Measurements from ENCODE around the gene PSMB5. TPM values are rescaled to one million over a fixed set of nuclear protein-coding genes. Genes with fewer than 3 reads are reported as not detected.

Gene PSMB5
- total and polyA plus RNA-seq, 9 of the 15 experiments (the other 6 are each of a cell fraction or from before 2014, with no cell fraction given): 198 to 1,870 (median 269) TPM

Other genes with a start within 250 kb of the PSMB5 start
Only the 7 nearest of the 18 such genes appear.
- gene AJUBA, start 52.3 kb downstream of the PSMB5 start, total RNA-seq (2014; rRNA removed): 3.3 and 5.3 TPM in 2 replicates
- gene AJUBA, start 52.3 kb downstream of the PSMB5 start, total RNA-seq (2014; rRNA removed; fragmentation: Illumina TruSeq; extraction: Trizol): 3.1 and 3.2 TPM in 2 replicates
- gene AJUBA, start 52.3 kb downstream of the PSMB5 start, total RNA-seq (2015; rRNA removed; fragmentation: Illumina TruSeq; extraction: Trizol): 1.5 and 1.8 TPM in 2 replicates
- gene AJUBA, start 52.3 kb downstream of the PSMB5 start, total RNA-seq (2021): 2.9 and 4.3 TPM in 2 replicates
- gene AJUBA, start 52.3 kb downstream of the PSMB5 start, polyA plus RNA-seq (2011; rRNA removed): 4.7 and 6.4 TPM in 2 replicates
- gene AJUBA, start 52.3 kb downstream of the PSMB5 start, polyA plus RNA-seq (2014; fragmentation: Illumina TruSeq; extraction: Trizol): 2.3 and 2.8 TPM in 2 replicates
- gene AJUBA, start 52.3 kb downstream of the PSMB5 start, polyA plus RNA-seq (2014; fragmentation: Nextera tagmentation; extraction: Ambion mirVana): 1 to 10 TPM in 1 of 2 experiments, under 1 TPM in 1; 0.73 to 1.6 TPM
- 2.0 and 2.2 TPM in 2 replicates for gene AJUBA, start 52.3 kb downstream of the PSMB5 start, polyA plus RNA-seq (2014; rRNA removed)
- 17.0 and 18.7 TPM in 2 replicates for gene C14orf93, start 24.8 kb downstream of the PSMB5 start, total RNA-seq (2014; rRNA removed)
- 11.1 and 12.9 TPM in 2 replicates for gene C14orf93, start 24.8 kb downstream of the PSMB5 start, total RNA-seq (2014; rRNA removed; fragmentation: Illumina TruSeq; extraction: Trizol)
- 11.8 and 14.8 TPM in 2 replicates for gene C14orf93, start 24.8 kb downstream of the PSMB5 start, total RNA-seq (2015; rRNA removed; fragmentation: Illumina TruSeq; extraction: Trizol)
- gene C14orf93, start 24.8 kb downstream of the PSMB5 start, total RNA-seq (2021): 15.9 and 16.1 TPM in 2 replicates
- gene C14orf93, start 24.8 kb downstream of the PSMB5 start, polyA plus RNA-seq (2011; rRNA removed): 20.4 and 23.1 TPM in 2 replicates
- gene C14orf93, start 24.8 kb downstream of the PSMB5 start, polyA plus RNA-seq (2014; fragmentation: Illumina TruSeq; extraction: Trizol): 22.0 and 26.3 TPM in 2 replicates
- gene C14orf93, start 24.8 kb downstream of the PSMB5 start, polyA plus RNA-seq (2014; fragmentation: Nextera tagmentation; extraction: Ambion mirVana): 1 to 10 TPM; 2.2 to 3.0 TPM
- 22.4 and 24.3 TPM in 2 replicates for gene C14orf93, start 24.8 kb downstream of the PSMB5 start, polyA plus RNA-seq (2014; rRNA removed)
- gene PSMB11, start 7.3 kb upstream of the PSMB5 start, total RNA-seq (2014; rRNA removed): not detected in 2 replicates
- gene PSMB11, start 7.3 kb upstream of the PSMB5 start, total RNA-seq (2014; rRNA removed; fragmentation: Illumina TruSeq; extraction: Trizol): not detected in 2 replicates
- gene PSMB11, start 7.3 kb upstream of the PSMB5 start, total RNA-seq (2015; rRNA removed; fragmentation: Illumina TruSeq; extraction: Trizol): not detected in 2 replicates
- not detected in 2 replicates for gene PSMB11, start 7.3 kb upstream of the PSMB5 start, total RNA-seq (2021)
- not detected in 2 replicates for gene PSMB11, start 7.3 kb upstream of the PSMB5 start, polyA plus RNA-seq (2011; rRNA removed)
- gene PSMB11, start 7.3 kb upstream of the PSMB5 start, polyA plus RNA-seq (2014; fragmentation: Illumina TruSeq; extraction: Trizol): not detected in 2 replicates
- not detected for gene PSMB11, start 7.3 kb upstream of the PSMB5 start, polyA plus RNA-seq (2014; fragmentation: Nextera tagmentation; extraction: Ambion mirVana)
- not detected in 2 replicates for gene PSMB11, start 7.3 kb upstream of the PSMB5 start, polyA plus RNA-seq (2014; rRNA removed)
- gene CDH24, start 22.6 kb upstream of the PSMB5 start, total RNA-seq (2014; rRNA removed): 4.9 and 6.6 TPM in 2 replicates
- gene CDH24, start 22.6 kb upstream of the PSMB5 start, total RNA-seq (2014; rRNA removed; fragmentation: Illumina TruSeq; extraction: Trizol): 2.4 and 3.0 TPM in 2 replicates
- gene CDH24, start 22.6 kb upstream of the PSMB5 start, total RNA-seq (2015; rRNA removed; fragmentation: Illumina TruSeq; extraction: Trizol): 3.6 and 4.0 TPM in 2 replicates
- 11.1 and 12.8 TPM in 2 replicates for gene CDH24, start 22.6 kb upstream of the PSMB5 start, total RNA-seq (2021)
- 6.5 and 11.1 TPM in 2 replicates for gene CDH24, start 22.6 kb upstream of the PSMB5 start, polyA plus RNA-seq (2011; rRNA removed)
- gene CDH24, start 22.6 kb upstream of the PSMB5 start, polyA plus RNA-seq (2014; fragmentation: Illumina TruSeq; extraction: Trizol): 8.1 and 9.2 TPM in 2 replicates
- under 1 TPM; 0.04 to 0.10 TPM for gene CDH24, start 22.6 kb upstream of the PSMB5 start, polyA plus RNA-seq (2014; fragmentation: Nextera tagmentation; extraction: Ambion mirVana)
- 15.5 and 16.2 TPM in 2 replicates for gene CDH24, start 22.6 kb upstream of the PSMB5 start, polyA plus RNA-seq (2014; rRNA removed)
- gene ACIN1, start 60.2 kb upstream of the PSMB5 start, total RNA-seq (2014; rRNA removed): 121 and 145 TPM in 2 replicates
- 110 and 123 TPM in 2 replicates for gene ACIN1, start 60.2 kb upstream of the PSMB5 start, total RNA-seq (2014; rRNA removed; fragmentation: Illumina TruSeq; extraction: Trizol)
- 141 and 147 TPM in 2 replicates for gene ACIN1, start 60.2 kb upstream of the PSMB5 start, total RNA-seq (2015; rRNA removed; fragmentation: Illumina TruSeq; extraction: Trizol)
- 151 and 163 TPM in 2 replicates for gene ACIN1, start 60.2 kb upstream of the PSMB5 start, total RNA-seq (2021)
- gene ACIN1, start 60.2 kb upstream of the PSMB5 start, polyA plus RNA-seq (2011; rRNA removed): 129 and 157 TPM in 2 replicates
- 180 and 196 TPM in 2 replicates for gene ACIN1, start 60.2 kb upstream of the PSMB5 start, polyA plus RNA-seq (2014; fragmentation: Illumina TruSeq; extraction: Trizol)
- gene ACIN1, start 60.2 kb upstream of the PSMB5 start, polyA plus RNA-seq (2014; fragmentation: Nextera tagmentation; extraction: Ambion mirVana): 1 to 10 TPM; 5.0 TPM
- gene ACIN1, start 60.2 kb upstream of the PSMB5 start, polyA plus RNA-seq (2014; rRNA removed): 156 and 184 TPM in 2 replicates
- 36.7 and 38.1 TPM in 2 replicates for gene C14orf119, start 60.6 kb upstream of the PSMB5 start, total RNA-seq (2014; rRNA removed)
- gene C14orf119, start 60.6 kb upstream of the PSMB5 start, total RNA-seq (2014; rRNA removed; fragmentation: Illumina TruSeq; extraction: Trizol): 61.2 and 68.8 TPM in 2 replicates
- 44.1 and 44.7 TPM in 2 replicates for gene C14orf119, start 60.6 kb upstream of the PSMB5 start, total RNA-seq (2015; rRNA removed; fragmentation: Illumina TruSeq; extraction: Trizol)
- 46.0 and 47.6 TPM in 2 replicates for gene C14orf119, start 60.6 kb upstream of the PSMB5 start, total RNA-seq (2021)
- gene C14orf119, start 60.6 kb upstream of the PSMB5 start, polyA plus RNA-seq (2011; rRNA removed): 82.0 and 84.8 TPM in 2 replicates
- 37.9 and 39.3 TPM in 2 replicates for gene C14orf119, start 60.6 kb upstream of the PSMB5 start, polyA plus RNA-seq (2014; fragmentation: Illumina TruSeq; extraction: Trizol)
- 100 to 1,000 TPM; 249 to 251 TPM for gene C14orf119, start 60.6 kb upstream of the PSMB5 start, polyA plus RNA-seq (2014; fragmentation: Nextera tagmentation; extraction: Ambion mirVana)
- gene C14orf119, start 60.6 kb upstream of the PSMB5 start, polyA plus RNA-seq (2014; rRNA removed): 48.5 and 51.8 TPM in 2 replicates
- not detected in 2 replicates for gene CIROP, start 70.1 kb upstream of the PSMB5 start, total RNA-seq (2014; rRNA removed)
- gene CIROP, start 70.1 kb upstream of the PSMB5 start, total RNA-seq (2014; rRNA removed; fragmentation: Illumina TruSeq; extraction: Trizol): not detected in 2 replicates
- gene CIROP, start 70.1 kb upstream of the PSMB5 start, total RNA-seq (2015; rRNA removed; fragmentation: Illumina TruSeq; extraction: Trizol): not detected in 2 replicates
- gene CIROP, start 70.1 kb upstream of the PSMB5 start, total RNA-seq (2021): not detected in 2 replicates
- gene CIROP, start 70.1 kb upstream of the PSMB5 start, polyA plus RNA-seq (2011; rRNA removed): not detected in 2 replicates
- not detected in 2 replicates for gene CIROP, start 70.1 kb upstream of the PSMB5 start, polyA plus RNA-seq (2014; fragmentation: Illumina TruSeq; extraction: Trizol)
- not detected for gene CIROP, start 70.1 kb upstream of the PSMB5 start, polyA plus RNA-seq (2014; fragmentation: Nextera tagmentation; extraction: Ambion mirVana)
- not detected in 2 replicates for gene CIROP, start 70.1 kb upstream of the PSMB5 start, polyA plus RNA-seq (2014; rRNA removed)